ENCODE results near the gene TAOK2. TPM values are rescaled to one million over a fixed set of nuclear protein-coding genes. Genes with fewer than 3 reads are reported as not detected.

Gene TAOK2
- total RNA-seq, 1 experiment from 2014 or later: 56.7 TPM

DNA sequence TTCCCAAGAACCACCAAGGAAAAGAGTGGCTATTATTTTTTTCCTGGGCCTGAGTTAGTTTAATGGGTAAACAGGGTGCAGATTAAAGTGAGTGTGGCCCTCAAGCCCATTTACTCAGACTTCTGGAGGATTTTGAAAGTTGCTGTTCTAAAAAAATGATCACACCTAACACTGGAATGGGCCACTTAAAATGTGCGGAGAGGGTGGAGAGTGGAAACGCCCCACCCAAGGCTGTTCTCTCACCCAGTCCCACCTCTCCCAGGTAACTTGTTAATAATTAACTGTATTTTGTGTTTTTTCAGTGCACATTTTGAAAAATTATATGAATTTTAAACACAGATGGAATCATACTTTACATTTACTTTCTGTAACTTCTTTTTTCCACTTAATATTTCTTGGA is 16.4 kb downstream of the TAOK2 start:
- no peak overlapping the region for H2AFZ ChIP-seq (ENCODE audit: low read depth, low read length, poor library complexity, severe bottlenecking)
- no TSS peak for BruUV-seq (replicated peaks)
- POLR2A ChIA-PET: no interaction called here

More for the DNA sequence above, 16.4 kb downstream of the TAOK2 start:
- no peak for ATAC-seq
- Histone ChIP-seq H3K79me2 (ENCODE audit: insufficient read depth, low read length) (no peaks in the 10 kb centered on the region), H3K4me1 (ENCODE audit: control insufficient read depth in 1 of 2, insufficient read depth in 2 of 2, low read length in 2 of 2) (peaks cover 9 to 14% of the 10 kb centered on the region in 2 experiments), H3K4me3 (replicated peaks in 1 of 2; ENCODE audit: low read depth in 1 of 2, low read length in 2 of 2) (no peak overlapping the region), H3K9me2 (ENCODE audit: insufficient read depth) (no peaks in the 10 kb centered on the region), H3K27me3 (ENCODE audit: insufficient read depth, low read length) (no peaks in the 10 kb centered on the region), H3K4me2 (ENCODE audit: low read length) (no peak overlapping the region), H3K9me3 (ENCODE audit: control insufficient read depth in 1 of 2, insufficient read depth in 1 of 2, low read depth in 1 of 2, low read length in 2 of 2) (no peaks in the 10 kb centered on the region), H3K27ac (ENCODE audit: low read depth, low read length) (no peak overlapping the region), H3K36me3 (ENCODE audit: control insufficient read depth in 1 of 2, insufficient read depth in 2 of 2, low read length in 2 of 2) (peaks cover 32% of the 10 kb centered on the region in 2 experiments), H4K20me1 (ENCODE audit: insufficient read depth) (no peaks in the 10 kb centered on the region), H3K9ac (ENCODE audit: low read length) (no peak overlapping the region)
- TF ChIP-seq, protein P1, sequence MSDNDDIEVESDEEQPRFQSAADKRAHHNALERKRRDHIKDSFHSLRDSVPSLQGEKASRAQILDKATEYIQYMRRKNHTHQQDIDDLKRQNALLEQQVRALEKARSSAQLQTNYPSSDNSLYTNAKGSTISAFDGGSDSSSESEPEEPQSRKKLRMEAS (IDR thresholded peaks at IDR 0.05): no peak
- TF ChIP-seq EGR1 (IDR thresholded peaks at IDR 0.05; ENCODE audit: low read depth) (no peak), ZNF274 (IDR thresholded peaks at IDR 0.05; ENCODE audit: low read depth, low read length) (no peak), YY1 (IDR thresholded peaks at IDR 0.05; ENCODE audit: extremely low read depth, insufficient replicate concordance, low read depth, low read length) (no peak), JUND (IDR thresholded peaks at IDR 0.05) (no peak), SRF (IDR thresholded peaks at IDR 0.05; ENCODE audit: low read depth) (no peak), RAD21 (IDR thresholded peaks at IDR 0.05; ENCODE audit: low read depth) (no peak), SP1 (IDR thresholded peaks at IDR 0.05; ENCODE audit: low read depth) (no peak), CTCF (IDR thresholded peaks at IDR 0.05 in 2 of 3, conservative IDR thresholded peaks at IDR 0.05 in 1 of 3; ENCODE audit: borderline replicate concordance in 1 of 3, insufficient read depth in 1 of 3, low read depth in 2 of 3, low read length in 2 of 3) (no peak), EZH2phosphoT487 (IDR thresholded peaks at IDR 0.05; ENCODE audit: borderline replicate concordance) (no peak), ELF1 (IDR thresholded peaks at IDR 0.05; ENCODE audit: borderline replicate concordance, low read depth) (no peak), TCF7L2 (IDR thresholded peaks at IDR 0.05; ENCODE audit: borderline replicate concordance, extremely low read depth, insufficient read depth, insufficient read length) (no peak), SIN3A (IDR thresholded peaks at IDR 0.05; ENCODE audit: low read depth) (no peak), POLR2AphosphoS5 (IDR thresholded peaks at IDR 0.05; ENCODE audit: low read depth, low read length) (no peak), ZFX (IDR thresholded peaks at IDR 0.05) (no peak), EZH2 (IDR thresholded peaks at IDR 0.05) (no peak), POLR2A (IDR thresholded peaks at IDR 0.05; ENCODE audit: borderline replicate concordance, extremely low read depth, insufficient read depth, insufficient read length) (no peak)
- TF ChIP-seq, protein P2, sequence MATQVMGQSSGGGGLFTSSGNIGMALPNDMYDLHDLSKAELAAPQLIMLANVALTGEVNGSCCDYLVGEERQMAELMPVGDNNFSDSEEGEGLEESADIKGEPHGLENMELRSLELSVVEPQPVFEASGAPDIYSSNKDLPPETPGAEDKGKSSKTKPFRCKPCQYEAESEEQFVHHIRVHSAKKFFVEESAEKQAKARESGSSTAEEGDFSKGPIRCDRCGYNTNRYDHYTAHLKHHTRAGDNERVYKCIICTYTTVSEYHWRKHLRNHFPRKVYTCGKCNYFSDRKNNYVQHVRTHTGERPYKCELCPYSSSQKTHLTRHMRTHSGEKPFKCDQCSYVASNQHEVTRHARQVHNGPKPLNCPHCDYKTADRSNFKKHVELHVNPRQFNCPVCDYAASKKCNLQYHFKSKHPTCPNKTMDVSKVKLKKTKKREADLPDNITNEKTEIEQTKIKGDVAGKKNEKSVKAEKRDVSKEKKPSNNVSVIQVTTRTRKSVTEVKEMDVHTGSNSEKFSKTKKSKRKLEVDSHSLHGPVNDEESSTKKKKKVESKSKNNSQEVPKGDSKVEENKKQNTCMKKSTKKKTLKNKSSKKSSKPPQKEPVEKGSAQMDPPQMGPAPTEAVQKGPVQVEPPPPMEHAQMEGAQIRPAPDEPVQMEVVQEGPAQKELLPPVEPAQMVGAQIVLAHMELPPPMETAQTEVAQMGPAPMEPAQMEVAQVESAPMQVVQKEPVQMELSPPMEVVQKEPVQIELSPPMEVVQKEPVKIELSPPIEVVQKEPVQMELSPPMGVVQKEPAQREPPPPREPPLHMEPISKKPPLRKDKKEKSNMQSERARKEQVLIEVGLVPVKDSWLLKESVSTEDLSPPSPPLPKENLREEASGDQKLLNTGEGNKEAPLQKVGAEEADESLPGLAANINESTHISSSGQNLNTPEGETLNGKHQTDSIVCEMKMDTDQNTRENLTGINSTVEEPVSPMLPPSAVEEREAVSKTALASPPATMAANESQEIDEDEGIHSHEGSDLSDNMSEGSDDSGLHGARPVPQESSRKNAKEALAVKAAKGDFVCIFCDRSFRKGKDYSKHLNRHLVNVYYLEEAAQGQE (IDR thresholded peaks at IDR 0.05; ENCODE audit: low read depth): no peak
- TF ChIP-seq, protein P3, sequence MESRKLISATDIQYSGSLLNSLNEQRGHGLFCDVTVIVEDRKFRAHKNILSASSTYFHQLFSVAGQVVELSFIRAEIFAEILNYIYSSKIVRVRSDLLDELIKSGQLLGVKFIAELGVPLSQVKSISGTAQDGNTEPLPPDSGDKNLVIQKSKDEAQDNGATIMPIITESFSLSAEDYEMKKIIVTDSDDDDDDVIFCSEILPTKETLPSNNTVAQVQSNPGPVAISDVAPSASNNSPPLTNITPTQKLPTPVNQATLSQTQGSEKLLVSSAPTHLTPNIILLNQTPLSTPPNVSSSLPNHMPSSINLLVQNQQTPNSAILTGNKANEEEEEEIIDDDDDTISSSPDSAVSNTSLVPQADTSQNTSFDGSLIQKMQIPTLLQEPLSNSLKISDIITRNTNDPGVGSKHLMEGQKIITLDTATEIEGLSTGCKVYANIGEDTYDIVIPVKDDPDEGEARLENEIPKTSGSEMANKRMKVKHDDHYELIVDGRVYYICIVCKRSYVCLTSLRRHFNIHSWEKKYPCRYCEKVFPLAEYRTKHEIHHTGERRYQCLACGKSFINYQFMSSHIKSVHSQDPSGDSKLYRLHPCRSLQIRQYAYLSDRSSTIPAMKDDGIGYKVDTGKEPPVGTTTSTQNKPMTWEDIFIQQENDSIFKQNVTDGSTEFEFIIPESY (IDR thresholded peaks at IDR 0.05; ENCODE audit: extremely low read depth, insufficient replicate concordance, low read length): no peak
- TF ChIP-seq, protein P4, sequence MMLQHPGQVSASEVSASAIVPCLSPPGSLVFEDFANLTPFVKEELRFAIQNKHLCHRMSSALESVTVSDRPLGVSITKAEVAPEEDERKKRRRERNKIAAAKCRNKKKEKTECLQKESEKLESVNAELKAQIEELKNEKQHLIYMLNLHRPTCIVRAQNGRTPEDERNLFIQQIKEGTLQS (IDR thresholded peaks at IDR 0.05): no peak
- intact Hi-C loops (cut with micrococcal nuclease): no loop called here
- ChIA-PET CTCF (no interaction called here), RAD21 (ENCODE audit: low non-redundant PET in 1 of 2, low total read pairs in 2 of 2, uncharacterized antibody in 2 of 2, unreplicated experiment in 2 of 2) (no interaction called here)
- no peak for DNase-seq (ENCODE audit: low read depth, low spot score)
